Activated CD8-positive, alpha-beta T cell treated with anti-CD3 and anti-CD28 coated beads for 36 hours (primary cell): ENCODE data around the gene ALKBH5. TPM values are rescaled to one million over a fixed set of nuclear protein-coding genes. Genes with fewer than 3 reads are reported as not detected.

ENCODE experiments used
- ATAC-seq: fragments of 200-7000 bp; cut with Tn5 transposase; one replicate; pipeline ENCODE4 v1.10.0; 2021; ENCODE audit warnings: mild to moderate bottlenecking, moderate library complexity
- CTCF ChIA-PET: fragments of 350-600 bp; sonication (Branson Sonifier 250); formaldehyde crosslinking; loops from one replicate; lab custom pipeline; 2021; ENCODE audit warnings: antibody characterized with exemption; lab: Charles Lee
- POLR2A ChIA-PET: fragments of 350-600 bp; sonication (Branson Sonifier 250); formaldehyde crosslinking; loops from one replicate; lab custom pipeline; 2021; ENCODE audit warnings: antibody characterized with exemption; lab: Charles Lee
- DNase-seq: peaks from one replicate; pipeline ENCODE4 v3.0.0-alpha.2; 2020
- H3K27ac Mint-ChIP-seq: one replicate; pipeline ENCODE4 v1.8.0; 2021; ENCODE audit warnings: mild to moderate bottlenecking, mixed read lengths
- H3K27me3 Mint-ChIP-seq: one replicate; pipeline ENCODE4 v1.8.0; 2021; ENCODE audit warnings: mixed read lengths
- H3K36me3 Mint-ChIP-seq: one replicate; pipeline ENCODE4 v1.8.0; 2021; ENCODE audit warnings: low read depth, mixed read lengths
- H3K4me1 Mint-ChIP-seq: one replicate; pipeline ENCODE4 v1.8.0; 2021; ENCODE audit warnings: low read depth, mixed read lengths
- H3K4me3 Mint-ChIP-seq: one replicate; pipeline ENCODE4 v1.8.0; 2021; ENCODE audit warnings: mild to moderate bottlenecking, moderate library complexity, mixed read lengths
- H3K9me3 Mint-ChIP-seq: one replicate; pipeline ENCODE4 v1.8.0; 2021; ENCODE audit warnings: mixed read lengths
- intact Hi-C: fragments of 100-400 bp; cut with micrococcal nuclease; formaldehyde crosslinking; loops from one replicate; pipeline ENCODE4 v1.10.0; 2022
- total RNA-seq, 2 experiments: library from RNA; stranded (reverse); gene quantifications; one replicate each; pipeline ENCODE4 v1.2.3, GENCODE V29; 2021
- TF ChIP-seq, protein P1 (sequence below): fragments of 200-600 bp; IDR thresholded peaks from one replicate; pipeline ENCODE4 v1.8.0; 2022; ENCODE audit warnings: antibody characterized with exemption, mild to moderate bottlenecking

Gene ALKBH5
- total RNA-seq, 2 experiments from 2014 or later: 213 to 217 TPM

- H3K4me3 Mint-ChIP-seq: no peak overlapping the region
- peak; percentile 95 for ATAC-seq
- no peaks in the 10 kb centered on the region for H3K9me3 Mint-ChIP-seq
- no peak overlapping the region for H3K27ac Mint-ChIP-seq
- H3K4me1 Mint-ChIP-seq: no peaks in the 10 kb centered on the region
- H3K27me3 Mint-ChIP-seq: no peaks in the 10 kb centered on the region
- intact Hi-C loops: loop anchor here (2.0 kb wide), 1 partner anchor 77 kb away; no protein-coding TSS in a partner anchor
- ChIA-PET CTCF (interaction anchor here (0.7 to 6.0 kb wide), 15 partner anchors 8 to 77 kb away, joined by 3 to 24 read pairs (median 4); no protein-coding TSS in a partner anchor), POLR2A (interaction anchor here (0.9 kb wide), 1 partner anchor 33 kb away, joined by 5 read pairs; the partner anchor contains the start of gene ALKBH5)
- TF ChIP-seq, protein P1, sequence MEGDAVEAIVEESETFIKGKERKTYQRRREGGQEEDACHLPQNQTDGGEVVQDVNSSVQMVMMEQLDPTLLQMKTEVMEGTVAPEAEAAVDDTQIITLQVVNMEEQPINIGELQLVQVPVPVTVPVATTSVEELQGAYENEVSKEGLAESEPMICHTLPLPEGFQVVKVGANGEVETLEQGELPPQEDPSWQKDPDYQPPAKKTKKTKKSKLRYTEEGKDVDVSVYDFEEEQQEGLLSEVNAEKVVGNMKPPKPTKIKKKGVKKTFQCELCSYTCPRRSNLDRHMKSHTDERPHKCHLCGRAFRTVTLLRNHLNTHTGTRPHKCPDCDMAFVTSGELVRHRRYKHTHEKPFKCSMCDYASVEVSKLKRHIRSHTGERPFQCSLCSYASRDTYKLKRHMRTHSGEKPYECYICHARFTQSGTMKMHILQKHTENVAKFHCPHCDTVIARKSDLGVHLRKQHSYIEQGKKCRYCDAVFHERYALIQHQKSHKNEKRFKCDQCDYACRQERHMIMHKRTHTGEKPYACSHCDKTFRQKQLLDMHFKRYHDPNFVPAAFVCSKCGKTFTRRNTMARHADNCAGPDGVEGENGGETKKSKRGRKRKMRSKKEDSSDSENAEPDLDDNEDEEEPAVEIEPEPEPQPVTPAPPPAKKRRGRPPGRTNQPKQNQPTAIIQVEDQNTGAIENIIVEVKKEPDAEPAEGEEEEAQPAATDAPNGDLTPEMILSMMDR: peak; percentile 94
- no peaks in the 10 kb centered on the region for H3K36me3 Mint-ChIP-seq
- DNase-seq: peak; percentile 86
Measured at GRCh38 chr17:18217412-18218015, 33.9 kb downstream of the ALKBH5 start.

GRCh38 chr17:18218756-18219415 is 35.3 kb downstream of the ALKBH5 start:
- no peak for ATAC-seq
- no peaks in the 10 kb centered on the region for H3K4me1 Mint-ChIP-seq
- DNase-seq: no peak
- H3K4me3 Mint-ChIP-seq: no peak overlapping the region
- TF ChIP-seq, protein P1: no peak
- CTCF ChIA-PET: interaction anchor here (0.7 to 6.0 kb wide), 4 partner anchors 10 to 76 kb away, joined by 3 to 24 read pairs (median 3); no protein-coding TSS in a partner anchor
- no peaks in the 10 kb centered on the region for H3K36me3 Mint-ChIP-seq
- H3K27ac Mint-ChIP-seq: no peak overlapping the region
- H3K27me3 Mint-ChIP-seq: no peaks in the 10 kb centered on the region
- intact Hi-C loops: no loop called here
- no peaks in the 10 kb centered on the region for H3K9me3 Mint-ChIP-seq
- POLR2A ChIA-PET: interaction anchor here (0.7 to 0.8 kb wide), 2 partner anchors 22 to 52 kb away, joined by 3 read pairs; no protein-coding TSS in a partner anchor

GRCh38 chr17:18224053-18224386 is 40.4 kb downstream of the ALKBH5 start:
- POLR2A ChIA-PET: interaction anchor here (0.5 to 1.9 kb wide), 4 partner anchors 32 to 94 kb away, joined by 3 to 4 read pairs (median 3); no protein-coding TSS in a partner anchor
- intact Hi-C loops: no loop called here

DNA sequence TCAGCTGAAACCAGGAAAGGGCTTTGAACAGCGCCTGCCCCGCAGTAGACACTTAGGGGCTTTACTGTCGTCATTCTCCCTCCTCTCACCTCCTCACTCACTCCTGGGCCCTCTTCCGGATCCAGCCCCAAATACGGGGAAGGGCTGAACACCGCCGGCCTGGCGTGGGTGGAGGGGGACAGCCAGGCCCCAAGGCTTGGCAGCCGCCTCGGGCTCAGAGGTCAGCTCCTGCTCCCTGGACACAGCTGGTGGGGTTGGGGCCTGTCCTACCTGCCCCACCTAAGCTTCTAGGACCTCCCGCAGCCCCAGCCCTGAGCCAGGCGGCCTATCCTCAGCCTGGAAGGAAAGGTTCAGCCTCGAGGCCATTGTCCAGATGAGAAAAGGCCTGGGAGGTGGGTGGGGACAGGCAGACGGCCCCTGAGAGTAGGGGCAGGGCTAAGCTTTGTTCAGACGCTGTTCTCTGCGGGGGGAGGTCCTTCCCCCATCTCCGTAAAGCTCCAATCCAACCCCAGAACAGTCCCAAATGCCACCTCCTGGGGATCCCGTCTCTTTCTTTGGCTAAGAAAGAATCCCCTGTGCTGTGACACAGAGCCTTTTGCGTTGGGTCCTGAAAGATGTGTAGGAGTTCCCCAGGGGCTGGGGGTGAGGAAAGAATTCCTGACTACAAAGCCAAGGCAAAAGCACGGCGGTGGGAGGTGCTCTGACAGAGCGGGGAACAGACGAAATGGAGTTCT is 40.9 kb downstream of the ALKBH5 start:
- TF ChIP-seq, protein P1: no peak
- ATAC-seq (no peak), DNase-seq (no peak)
- H3K36me3 Mint-ChIP-seq: no peaks in the 10 kb centered on the region
- intact Hi-C loops: no loop called here
- POLR2A ChIA-PET: interaction anchor here (0.5 to 1.9 kb wide), 3 partner anchors 33 to 93 kb away, joined by 3 to 4 read pairs (median 3); no protein-coding TSS in a partner anchor
- H3K9me3 Mint-ChIP-seq: no peaks in the 10 kb centered on the region
- H3K4me3 Mint-ChIP-seq: peak overlapping the region; percentile 65
- H3K27ac Mint-ChIP-seq: peak overlapping the region; percentile 46
- CTCF ChIA-PET: interaction anchor here (1.3 kb wide), 1 partner anchor 15 kb away, joined by 3 read pairs; no protein-coding TSS in a partner anchor
- H3K27me3 Mint-ChIP-seq: no peaks in the 10 kb centered on the region
- H3K4me1 Mint-ChIP-seq: peaks cover 14% of the 10 kb centered on the region

More at GRCh38 chr17:18224053-18224386, 40.4 kb downstream of the ALKBH5 start:
- H3K36me3 Mint-ChIP-seq: no peaks in the 10 kb centered on the region
- TF ChIP-seq, protein P1: no peak
- CTCF ChIA-PET: interaction anchor here (0.8 to 1.3 kb wide), 2 partner anchors 16 to 18 kb away, joined by 3 read pairs; no protein-coding TSS in a partner anchor
- no peak overlapping the region for H3K27ac Mint-ChIP-seq
- H3K4me1 Mint-ChIP-seq: peaks cover 14% of the 10 kb centered on the region
- DNase-seq (no peak), ATAC-seq (no peak)
- H3K27me3 Mint-ChIP-seq: no peaks in the 10 kb centered on the region
- H3K9me3 Mint-ChIP-seq: no peaks in the 10 kb centered on the region
- no peak overlapping the region for H3K4me3 Mint-ChIP-seq
